Esophagus mucosa (tissue), 1 donor: Measurements from ENCODE around the gene COL26A1. TPM values are rescaled to one million over a fixed set of nuclear protein-coding genes. Genes with fewer than 3 reads are reported as not detected.

Experiments
- ATAC-seq: fragments of 200-7000 bp; cut with Tn5 transposase; one replicate; pipeline ENCODE4 v1.9.1; 2020
- total RNA-seq: library from RNA; stranded (reverse); gene quantifications from one replicate; pipeline ENCODE4 v1.2.4, GENCODE V29; 2023
- donor health status: DM: yes; HTN: yes; CAD: no.

COL26A1 gene
- total RNA-seq, 1 donor from 2014 or later = not detected

DNA sequence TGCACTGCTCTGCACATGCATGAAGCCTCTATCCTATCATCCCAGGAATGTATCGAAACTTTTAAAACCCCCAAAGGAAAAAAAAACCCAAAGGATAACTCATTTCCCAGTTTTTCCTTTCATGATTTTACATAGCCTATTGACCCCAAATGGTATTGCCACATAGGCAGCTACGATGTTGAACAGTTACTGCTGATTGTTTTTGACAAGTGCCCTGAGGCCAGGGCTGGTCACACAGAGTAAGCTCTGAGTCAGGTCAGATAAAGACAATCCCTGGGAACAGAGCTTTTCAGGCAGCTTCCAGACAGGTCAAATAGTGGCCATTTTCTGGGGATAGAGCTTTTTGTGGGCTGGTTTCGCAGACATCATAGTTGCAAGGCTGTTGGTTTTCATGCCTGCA, 214.3 kb downstream of the COL26A1 start:
- peak; percentile 66 for ATAC-seq

GRCh38 chr7:101578552-101578951, 215.9 kb downstream of the COL26A1 start:
- ATAC-seq = no peak

DNA sequence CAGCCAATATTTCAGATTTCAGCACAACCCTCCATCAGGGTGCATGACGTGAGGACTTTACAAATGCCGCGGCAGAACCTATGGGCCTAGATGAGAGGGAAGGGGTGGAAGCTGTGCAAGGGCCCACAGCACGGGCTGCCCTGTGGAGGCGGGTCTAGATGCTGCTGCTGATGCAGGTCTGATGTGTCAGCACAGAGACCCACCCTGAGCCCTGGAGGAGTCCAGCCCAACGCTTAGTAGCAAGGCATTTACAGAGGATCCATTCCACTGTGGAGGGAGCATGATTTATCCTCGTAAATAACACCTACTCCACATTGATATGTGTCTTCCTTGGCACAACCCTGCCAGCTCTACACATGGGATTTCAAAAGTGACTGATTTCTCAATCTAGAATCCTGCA, 217.9 kb downstream of the COL26A1 start:
- ATAC-seq = no peak

DNA sequence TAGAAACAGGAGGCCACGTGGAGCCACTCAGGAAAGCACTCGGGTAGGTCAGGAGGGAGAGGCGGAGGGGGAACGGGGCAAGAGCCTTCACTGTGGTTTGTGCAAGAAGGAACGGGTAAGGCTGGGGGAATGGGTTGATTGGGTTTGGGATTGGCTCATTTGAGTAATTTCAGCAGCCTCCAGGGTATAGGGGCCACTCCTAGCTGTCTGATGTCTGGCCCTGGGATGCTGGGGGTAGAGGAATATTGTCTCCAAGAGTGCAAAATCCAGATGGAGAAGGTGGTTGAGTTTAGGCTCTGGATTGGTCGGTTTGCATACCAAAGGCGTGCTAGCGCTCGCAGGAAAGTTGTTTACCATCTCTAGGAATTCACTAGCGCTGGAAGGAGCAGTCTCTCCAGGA, 219.2 kb downstream of the COL26A1 start:
- no peak for ATAC-seq

DNA sequence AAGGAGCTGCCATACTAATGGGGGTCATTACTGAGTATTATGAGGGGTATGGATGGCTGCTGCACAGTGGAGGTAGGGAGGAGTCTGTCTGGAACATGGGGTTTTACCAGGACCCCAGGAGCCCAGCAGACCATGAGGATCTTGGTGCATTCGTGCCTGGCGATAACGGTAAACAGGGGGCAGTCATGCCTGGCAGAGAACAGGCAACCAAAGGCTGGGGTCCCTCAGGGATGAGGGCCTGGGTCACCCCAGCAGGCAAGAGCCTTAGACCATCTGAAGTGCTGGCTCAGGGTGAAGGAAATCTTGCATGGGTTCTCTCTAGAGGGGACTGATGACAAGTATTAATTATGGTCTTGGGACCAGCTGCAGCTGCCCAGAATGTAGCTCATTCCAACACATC, 220.3 kb downstream of the COL26A1 start:
- no peak for ATAC-seq

- no peak for ATAC-seq
These were observed 223.6 kb downstream of the COL26A1 start for GRCh38 chr7:101586078-101586905.

DNA sequence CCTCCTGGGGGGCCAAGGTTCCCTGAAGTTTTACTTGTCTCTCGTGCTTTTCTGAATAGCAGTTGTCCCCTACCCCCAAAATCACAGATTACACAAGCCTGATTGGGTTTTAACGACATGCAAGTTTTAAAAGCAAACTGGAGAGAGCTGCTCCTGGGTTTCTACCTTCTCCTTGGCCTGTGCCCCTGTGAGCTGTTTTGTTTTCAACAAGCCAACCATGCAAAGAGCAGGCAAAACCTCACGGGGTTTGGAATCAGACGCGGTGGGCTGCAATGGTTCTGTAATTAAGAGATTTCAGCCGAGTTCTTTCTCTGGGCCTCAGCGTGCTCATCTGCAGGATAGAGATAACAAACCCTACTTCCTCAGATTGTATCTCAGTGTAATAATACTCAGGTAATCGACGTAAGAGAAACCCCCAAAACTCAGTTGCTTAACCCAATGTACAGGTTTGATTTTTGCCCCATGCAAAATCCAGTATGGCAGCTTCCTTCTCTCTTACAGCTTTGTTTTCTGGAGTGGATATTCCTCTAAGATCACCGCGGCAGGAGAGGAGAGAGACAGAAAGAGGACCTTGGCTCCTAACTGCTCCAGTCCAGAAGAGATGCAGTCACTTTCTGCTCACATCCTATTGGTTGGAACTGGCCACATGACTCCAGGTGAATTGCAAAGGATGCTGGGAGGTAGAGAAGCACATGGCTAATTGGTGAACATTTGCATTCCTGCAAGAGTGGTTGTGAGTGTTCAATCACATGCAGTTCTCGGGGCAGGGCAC, 224.4 kb downstream of the COL26A1 start:
- no peak for ATAC-seq

DNA sequence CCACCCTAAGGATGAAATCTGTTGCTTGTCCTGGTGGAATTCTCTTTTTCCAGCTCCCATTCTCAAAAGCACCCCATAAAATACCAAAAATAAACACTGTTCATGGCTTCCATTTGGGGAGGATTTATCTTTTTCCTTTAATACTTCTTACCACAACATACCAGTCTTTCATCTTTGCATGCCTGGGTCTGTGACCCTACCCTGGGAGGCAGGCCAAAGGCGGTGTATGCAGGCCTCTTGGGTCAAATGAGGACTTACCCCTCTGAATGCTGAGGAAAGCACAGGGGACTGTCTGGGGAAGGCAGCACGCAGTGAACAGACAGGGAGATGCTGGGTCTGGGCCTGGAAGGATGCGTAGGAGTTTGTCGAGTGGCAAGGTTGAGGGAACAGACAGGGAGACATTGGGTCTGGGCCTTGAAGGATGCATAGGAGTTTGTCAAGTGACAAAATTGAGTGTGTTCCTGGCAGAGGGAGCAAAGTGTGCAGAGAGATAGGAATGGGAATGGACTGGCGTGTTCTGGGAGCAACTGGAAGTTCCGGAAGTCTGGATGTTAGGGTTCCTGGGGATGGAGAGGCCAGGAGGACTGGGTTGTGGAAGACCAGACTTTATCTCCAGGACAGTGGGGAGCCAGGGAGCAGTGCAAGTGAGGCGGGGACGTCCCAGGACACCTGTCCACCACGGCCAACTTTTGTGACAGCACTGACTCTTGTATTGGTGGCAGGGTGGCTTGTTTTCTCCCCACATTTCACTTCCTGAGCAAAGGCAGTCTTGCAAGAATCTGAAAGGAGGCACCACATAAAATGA, 225.7 kb downstream of the COL26A1 start:
- no peak for ATAC-seq

- ATAC-seq = peak; percentile 20
These were observed 226.4 kb downstream of the COL26A1 start for GRCh38 chr7:101589052-101589451.

DNA sequence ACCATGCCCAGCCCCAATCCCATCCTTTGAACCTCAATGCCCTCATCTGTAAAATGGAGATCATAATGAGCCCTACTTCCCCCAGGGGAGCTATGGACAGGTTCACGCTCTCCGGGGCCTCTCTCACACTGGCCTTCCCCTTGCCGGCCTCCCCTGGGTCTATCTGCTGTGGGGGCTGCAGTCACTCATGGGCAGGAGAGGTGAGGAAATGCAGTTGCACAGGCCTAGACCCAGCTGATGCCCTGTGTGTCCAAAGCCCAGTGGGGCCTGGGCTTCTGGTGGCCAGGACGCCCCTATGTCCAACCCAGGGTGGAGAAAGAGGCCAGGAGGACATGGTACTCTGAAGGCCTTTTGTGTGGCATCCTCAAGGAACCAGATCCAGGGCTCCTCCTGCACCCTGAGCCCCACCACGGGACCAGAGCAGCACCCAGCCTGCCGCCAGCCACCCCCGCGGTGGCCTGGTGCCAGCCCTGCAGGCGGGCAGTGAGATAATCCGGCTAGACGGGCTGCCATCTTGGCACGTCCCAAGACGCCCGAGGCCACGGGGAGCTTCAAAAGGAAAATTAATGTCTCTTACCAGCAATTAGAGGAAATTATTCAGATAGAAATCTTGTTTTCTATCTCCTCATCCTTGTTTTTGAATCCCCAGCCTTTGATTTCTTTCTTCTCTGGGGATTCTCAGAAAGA, 227.4 kb downstream of the COL26A1 start:
- peak; percentile 65 for ATAC-seq

- ATAC-seq = peak; percentile 23
These were observed 228.2 kb downstream of the COL26A1 start for GRCh38 chr7:101590663-101591435.

DNA sequence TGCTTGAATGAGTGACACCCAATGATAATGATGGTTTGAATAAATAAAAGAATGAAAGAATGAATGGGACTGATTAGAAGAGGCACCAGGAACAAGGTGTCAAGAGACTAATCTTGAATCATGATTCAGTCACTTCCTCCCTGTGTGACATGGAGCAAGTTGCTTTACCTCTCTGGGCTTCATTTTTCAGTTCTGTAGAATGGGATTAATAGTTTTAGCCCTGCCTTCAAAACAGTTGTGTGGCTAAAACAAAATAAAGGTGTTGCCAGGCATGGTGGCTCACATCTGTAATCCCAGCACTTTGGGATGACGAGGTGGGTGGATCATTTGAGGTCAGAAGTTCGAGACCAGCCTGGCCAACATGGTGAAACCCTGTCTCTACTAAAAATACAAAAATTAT, 228.8 kb downstream of the COL26A1 start:
- no peak for ATAC-seq

DNA sequence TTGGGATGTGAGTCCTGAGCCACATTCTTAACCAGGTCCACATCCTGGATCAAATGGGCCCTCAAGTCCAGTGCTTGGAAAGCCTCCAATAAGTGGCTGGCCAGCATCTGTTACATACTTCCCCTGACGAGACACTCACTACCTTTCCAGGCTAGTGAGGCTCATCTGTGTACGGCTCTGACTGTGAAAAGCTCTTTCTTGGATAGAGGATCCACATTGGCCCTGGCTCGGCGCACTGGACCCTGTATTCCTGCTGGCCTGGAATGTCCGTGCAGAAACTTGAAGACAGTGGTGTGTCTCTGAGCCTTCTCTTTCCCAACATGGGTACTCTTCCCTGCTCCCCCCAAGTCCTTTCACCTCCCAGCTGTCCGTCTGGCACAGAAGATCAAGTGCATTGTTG, 230.9 kb downstream of the COL26A1 start:
- ATAC-seq = no peak

DNA sequence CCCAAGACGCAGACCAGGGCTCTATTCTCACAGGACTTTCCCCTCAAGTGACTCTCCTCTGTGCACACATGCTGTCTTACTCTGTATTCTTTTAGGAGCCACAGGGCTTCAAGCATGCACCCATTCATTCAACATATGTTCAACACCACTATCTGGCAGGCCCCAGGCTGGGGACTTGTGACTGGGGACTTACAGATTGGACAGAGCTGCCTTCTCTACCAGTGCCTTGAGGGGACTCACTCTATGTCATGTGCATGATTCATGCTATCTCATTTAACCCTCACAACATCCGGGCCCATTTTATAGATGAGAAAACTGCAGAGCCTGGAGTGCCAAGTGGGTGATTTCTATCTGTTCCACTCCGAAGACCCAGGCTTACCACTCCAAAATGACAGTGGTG, 232.1 kb downstream of the COL26A1 start:
- no peak for ATAC-seq

- no peak for ATAC-seq
These were observed 232.6 kb downstream of the COL26A1 start for GRCh38 chr7:101595246-101595645.

GRCh38 chr7:101595766-101596537, 233.3 kb downstream of the COL26A1 start:
- no peak for ATAC-seq

DNA sequence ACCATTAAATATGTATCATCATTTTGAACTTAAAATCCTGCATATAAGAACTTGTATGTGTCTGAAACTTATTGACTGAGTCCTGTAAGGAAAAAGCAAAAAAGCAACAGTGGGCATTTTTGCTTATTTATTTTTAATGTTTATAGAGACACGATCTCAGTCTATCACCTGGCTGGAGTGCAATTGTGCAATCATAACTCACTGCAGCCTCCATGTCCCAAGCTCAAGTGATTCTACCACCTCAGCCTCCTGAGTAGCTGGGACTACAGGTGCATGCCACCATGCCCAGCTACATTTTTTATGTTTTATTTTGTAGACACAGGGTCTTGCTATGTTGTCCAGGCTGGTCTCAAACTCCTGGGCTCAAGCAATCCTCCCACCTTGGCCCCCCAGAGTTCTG, 234.2 kb downstream of the COL26A1 start:
- ATAC-seq = no peak

DNA sequence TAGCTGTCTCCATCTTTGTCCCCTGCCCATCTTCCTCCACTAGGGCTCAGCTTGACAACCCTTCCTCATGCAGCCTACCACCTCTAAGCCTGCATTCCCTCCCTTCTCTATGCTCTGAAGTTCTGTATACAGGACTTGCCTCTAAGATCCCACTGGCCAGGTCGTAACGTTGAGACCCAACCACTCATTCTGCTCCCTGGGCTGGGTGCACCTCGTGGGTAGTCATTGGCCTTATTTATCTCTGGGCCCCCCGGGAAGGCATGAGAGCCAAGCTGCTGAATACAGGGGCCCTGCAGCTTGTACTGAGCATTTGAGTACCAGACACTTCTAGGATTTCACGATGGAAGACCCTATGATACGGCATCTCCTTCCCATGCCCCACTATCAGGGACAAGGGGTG, 235.3 kb downstream of the COL26A1 start:
- no peak for ATAC-seq

DNA sequence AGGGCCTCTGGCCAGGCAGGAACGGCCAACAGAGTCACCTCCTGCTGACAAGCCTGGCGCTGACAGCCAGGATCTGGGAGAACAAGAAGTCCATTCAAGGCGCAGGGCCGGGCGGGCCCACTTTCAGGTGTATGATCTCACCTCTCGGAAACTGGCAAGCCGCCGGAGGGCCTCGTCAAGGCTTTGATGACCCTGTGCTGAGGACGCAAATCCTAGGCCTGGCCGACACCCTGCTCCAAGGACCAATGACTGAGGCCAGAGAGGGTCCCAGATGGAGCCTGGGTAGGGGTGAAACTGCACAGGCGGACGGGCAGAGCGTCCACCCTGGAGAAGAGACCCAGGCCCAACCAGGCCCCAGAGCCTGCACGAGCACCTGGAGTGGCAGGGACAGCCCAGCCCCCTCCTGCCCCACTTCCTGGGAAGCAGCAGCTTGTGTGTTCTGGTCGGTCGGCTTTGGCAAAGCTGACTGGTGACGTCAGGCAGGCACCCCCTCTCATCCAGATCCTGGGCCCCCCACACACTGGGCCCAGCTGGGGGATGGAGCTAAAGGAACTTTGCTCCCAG, 235.8 kb downstream of the COL26A1 start:
- peak; percentile 63 for ATAC-seq

GRCh38 chr7:101598986-101599771, 236.5 kb downstream of the COL26A1 start:
- no peak for ATAC-seq
